Activated B cell treated with CpG ODN at 0.5 μM for 24 hours (primary cell): ENCODE data around the gene CDC42EP1. TPM values are rescaled to one million over a fixed set of nuclear protein-coding genes. Genes with fewer than 3 reads are reported as not detected.

Experiments
- ATAC-seq: fragments of 200-7000 bp; cut with Tn5 transposase; one replicate; pipeline ENCODE4 v1.10.0; 2021; ENCODE audit warnings: low read depth, mild to moderate bottlenecking, moderate library complexity
- CTCF ChIA-PET: fragments of 350-600 bp; sonication (Branson Sonifier 250); formaldehyde crosslinking; loops from one replicate; lab custom pipeline; 2021; ENCODE audit warnings: antibody characterized with exemption; lab: Charles Lee
- POLR2A ChIA-PET: fragments of 350-600 bp; sonication (Branson Sonifier 250); formaldehyde crosslinking; loops from one replicate; lab custom pipeline; 2021; ENCODE audit warnings: antibody characterized with exemption; lab: Charles Lee
- DNase-seq: peaks from one replicate; pipeline ENCODE4 v3.0.0; 2022
- H3K27ac Mint-ChIP-seq: one replicate; pipeline ENCODE4 v1.8.0; 2020; ENCODE audit warnings: mixed read lengths
- H3K27me3 Mint-ChIP-seq: one replicate; pipeline ENCODE4 v1.8.0; 2021; ENCODE audit warnings: mixed read lengths
- H3K36me3 Mint-ChIP-seq: one replicate; pipeline ENCODE4 v1.8.0; 2021; ENCODE audit warnings: low read depth, mixed read lengths
- H3K4me1 Mint-ChIP-seq: one replicate; pipeline ENCODE4 v1.8.0; 2021; ENCODE audit warnings: mixed read lengths
- H3K4me3 Mint-ChIP-seq: one replicate; pipeline ENCODE4 v1.8.0; 2020; ENCODE audit warnings: mild to moderate bottlenecking, mixed read lengths
- H3K9me3 Mint-ChIP-seq: one replicate; pipeline ENCODE4 v1.8.0; 2020; ENCODE audit warnings: mixed read lengths
- intact Hi-C: fragments of 100-400 bp; cut with micrococcal nuclease; formaldehyde crosslinking; loops from one replicate; pipeline ENCODE4 v1.15.1; 2024
- total RNA-seq: library from RNA; stranded (reverse); gene quantifications from 2 replicates; pipeline ENCODE4 v1.2.3, GENCODE V29; 2022
- TF ChIP-seq, protein P1 (sequence below): fragments of 200-600 bp; IDR thresholded peaks from one replicate; pipeline ENCODE4 v1.8.0; 2022; ENCODE audit warnings: antibody characterized with exemption, mild to moderate bottlenecking

The CDC42EP1 gene
- total RNA-seq, 1 donor from 2014 or later, result not detected

DNA sequence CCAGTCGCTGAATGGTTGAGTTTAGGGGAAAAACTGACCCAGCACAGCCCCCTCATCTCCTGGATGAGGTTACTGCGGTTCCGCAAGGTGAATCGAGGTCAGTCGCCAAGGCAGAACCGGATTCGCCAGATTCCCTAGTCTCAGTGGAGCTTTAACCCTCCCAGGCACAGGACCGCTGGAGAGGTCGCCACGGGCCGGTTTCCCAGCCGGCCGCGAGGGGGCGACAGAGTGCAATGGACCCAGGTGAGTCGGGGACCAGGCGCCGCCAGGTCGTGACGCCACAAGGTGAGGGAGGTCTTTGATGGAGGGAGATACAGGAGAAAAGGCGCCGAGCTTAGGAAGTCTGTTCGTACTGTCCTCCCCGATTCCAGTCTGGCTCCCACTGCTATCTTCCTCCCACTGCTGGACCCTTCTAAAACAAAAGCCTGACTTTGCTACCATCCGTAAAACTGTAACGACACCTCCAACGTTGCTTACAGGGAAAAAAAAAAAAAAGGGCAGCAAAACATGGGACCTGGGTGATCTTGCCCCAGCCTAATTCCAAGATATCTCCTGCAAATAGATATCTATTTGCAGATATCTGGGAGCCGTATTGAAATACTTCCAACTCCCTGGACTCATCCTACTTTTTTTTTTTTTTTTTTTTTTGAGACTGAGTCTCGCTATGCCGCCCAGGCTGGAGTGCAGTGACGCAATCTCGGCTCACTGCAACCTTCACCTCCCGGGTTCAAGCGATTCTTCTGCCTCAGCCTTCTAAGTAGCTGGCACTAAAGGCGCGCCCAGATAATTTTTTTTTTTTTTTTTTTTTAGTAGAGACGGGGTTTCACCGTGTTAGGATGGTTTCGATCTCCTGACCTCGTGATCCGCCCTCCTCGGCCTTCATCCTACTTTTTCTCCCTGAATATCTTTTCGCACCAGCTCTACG is 47.0 kb downstream of the CDC42EP1 start:
- Mint-ChIP-seq H3K4me3 (peak overlapping the region; percentile 90), H3K27ac (peak overlapping the region; percentile 94), H3K36me3 (peaks cover 3% of the 10 kb centered on the region), H3K27me3 (peaks cover 18% of the 10 kb centered on the region), H3K4me1 (peaks cover 41% of the 10 kb centered on the region), H3K9me3 (no peaks in the 10 kb centered on the region)
- TF ChIP-seq, protein P1, sequence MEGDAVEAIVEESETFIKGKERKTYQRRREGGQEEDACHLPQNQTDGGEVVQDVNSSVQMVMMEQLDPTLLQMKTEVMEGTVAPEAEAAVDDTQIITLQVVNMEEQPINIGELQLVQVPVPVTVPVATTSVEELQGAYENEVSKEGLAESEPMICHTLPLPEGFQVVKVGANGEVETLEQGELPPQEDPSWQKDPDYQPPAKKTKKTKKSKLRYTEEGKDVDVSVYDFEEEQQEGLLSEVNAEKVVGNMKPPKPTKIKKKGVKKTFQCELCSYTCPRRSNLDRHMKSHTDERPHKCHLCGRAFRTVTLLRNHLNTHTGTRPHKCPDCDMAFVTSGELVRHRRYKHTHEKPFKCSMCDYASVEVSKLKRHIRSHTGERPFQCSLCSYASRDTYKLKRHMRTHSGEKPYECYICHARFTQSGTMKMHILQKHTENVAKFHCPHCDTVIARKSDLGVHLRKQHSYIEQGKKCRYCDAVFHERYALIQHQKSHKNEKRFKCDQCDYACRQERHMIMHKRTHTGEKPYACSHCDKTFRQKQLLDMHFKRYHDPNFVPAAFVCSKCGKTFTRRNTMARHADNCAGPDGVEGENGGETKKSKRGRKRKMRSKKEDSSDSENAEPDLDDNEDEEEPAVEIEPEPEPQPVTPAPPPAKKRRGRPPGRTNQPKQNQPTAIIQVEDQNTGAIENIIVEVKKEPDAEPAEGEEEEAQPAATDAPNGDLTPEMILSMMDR, result peak; percentile 85
- CTCF ChIA-PET, result interaction anchor here (0.6 to 4.8 kb wide), 29 partner anchors 9 to 358 kb away, joined by 3 to 50 read pairs (median 5); partner anchors contain the start of genes GCAT, LGALS1, NOL12 and PDXP
- POLR2A ChIA-PET, result interaction anchor here (0.5 to 5.9 kb wide), 33 partner anchors 12 to 1629 kb away, joined by 3 to 104 read pairs (median 6); partner anchors contain the start of genes ANKRD54, GCAT, LGALS1 and MFNG
- peak; percentile 91 for DNase-seq
- intact Hi-C loops, result loop anchor here (1.0 to 10.0 kb wide), 3 partner anchors 256 to 1268 kb away; partner anchors contain the start of genes C22orf23, CBX6 and POLR2F
- peak; percentile 26 for ATAC-seq

DNA sequence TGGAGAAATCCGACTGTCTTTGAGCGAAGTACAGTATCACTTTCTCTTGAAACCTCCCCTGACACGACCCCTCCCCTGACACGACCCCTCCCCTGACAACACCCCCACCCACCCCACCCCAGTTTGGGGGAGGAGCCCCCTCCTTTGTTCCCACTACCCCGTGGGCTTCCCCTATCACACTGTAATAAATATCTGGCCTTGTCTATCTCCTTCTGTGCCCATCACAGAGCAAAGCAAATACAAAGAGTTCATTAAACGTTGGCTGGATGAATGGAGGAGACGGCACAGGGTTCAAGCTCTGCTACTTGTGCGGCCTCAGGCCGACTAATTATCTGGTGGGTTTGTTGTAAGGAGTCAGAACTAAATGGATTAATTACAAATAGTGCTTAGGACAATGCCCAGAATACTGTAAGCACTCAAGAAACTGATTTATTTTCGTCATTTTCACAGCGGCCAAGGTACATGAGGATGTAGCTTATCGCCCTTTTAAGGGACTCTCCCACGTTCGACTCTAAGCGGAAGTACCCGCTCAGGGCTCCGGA is 47.7 kb downstream of the CDC42EP1 start:
- TF ChIP-seq, protein P1, result no peak
- POLR2A ChIA-PET, result interaction anchor here (0.5 to 5.9 kb wide), 36 partner anchors 11 to 1628 kb away, joined by 3 to 104 read pairs (median 6); partner anchors contain the start of genes ANKRD54, GCAT, LGALS1 and MFNG
- Mint-ChIP-seq H3K27me3 (peaks cover 15% of the 10 kb centered on the region), H3K9me3 (no peaks in the 10 kb centered on the region), H3K36me3 (peaks cover 3% of the 10 kb centered on the region), H3K4me1 (peaks cover 41% of the 10 kb centered on the region), H3K27ac (peak overlapping the region; percentile 94), H3K4me3 (peak overlapping the region; percentile 90)
- ATAC-seq, result peak; percentile 3
- intact Hi-C loops, result loop anchor here (1.0 to 10.0 kb wide), 15 partner anchors 15 to 1267 kb away; partner anchors contain the start of genes ANKRD54, C22orf23, CBX6 and DDX17
- CTCF ChIA-PET, result interaction anchor here (1.1 to 4.8 kb wide), 19 partner anchors 8 to 291 kb away, joined by 3 to 50 read pairs (median 9); partner anchors contain the start of genes GCAT, LGALS1, NOL12 and SH3BP1
- DNase-seq, result no peak

DNA sequence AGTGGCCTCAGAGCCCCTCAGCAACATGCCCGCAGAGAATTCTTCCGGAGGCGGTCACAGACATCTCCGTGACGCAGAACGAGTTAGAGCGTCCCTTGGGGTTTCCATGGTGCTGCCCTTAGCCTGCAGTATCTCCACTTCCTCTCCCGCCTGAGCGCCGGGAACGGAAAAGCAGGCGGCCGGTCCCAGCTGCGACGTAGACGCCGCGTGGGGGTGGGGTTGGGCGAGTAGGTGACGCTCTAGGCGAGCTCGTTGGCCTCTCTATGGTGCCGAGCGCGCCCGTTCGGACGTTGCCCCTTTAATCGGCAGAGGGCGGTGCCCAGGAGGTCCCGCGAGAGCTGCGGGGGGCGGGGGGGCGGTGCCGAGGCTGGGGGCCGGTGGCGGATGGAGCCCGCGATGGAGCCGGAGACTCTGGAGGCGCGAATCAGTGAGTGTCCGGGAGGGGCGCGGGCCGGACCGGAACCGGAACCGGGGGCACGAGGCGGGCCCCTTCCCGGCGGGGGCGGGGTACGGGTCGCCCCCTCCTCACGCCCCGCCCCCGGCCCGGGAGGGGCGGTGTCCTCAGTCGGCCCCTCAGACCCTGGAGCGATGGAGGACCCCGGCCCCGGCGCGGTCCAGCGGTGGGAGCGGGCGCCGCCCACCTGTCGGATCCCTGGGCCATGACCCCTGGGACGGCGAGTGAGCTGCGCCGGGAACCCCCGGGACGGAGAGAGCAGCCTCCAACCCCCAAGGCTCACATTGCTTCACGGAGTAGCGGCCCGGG is 48.4 kb downstream of the CDC42EP1 start, which contains the start of gene GGA1:
Gene GGA1, plus strand, starts transcription at position 358 of the 763 bp plus-strand sequence. Its CDS starts 27 bp downstream, at position 385.
- POLR2A ChIA-PET, result interaction anchor here (0.6 to 5.9 kb wide), 30 partner anchors 10 to 1293 kb away, joined by 3 to 104 read pairs (median 8); partner anchors contain the start of genes ANKRD54, GCAT, LGALS1 and MFNG
- ATAC-seq (peak; percentile 74), DNase-seq (peak; percentile 82)
- Mint-ChIP-seq H3K4me1 (peaks cover 41% of the 10 kb centered on the region), H3K27ac (peak within 1 kb of the TSS; percentile 94), H3K9me3 (no peaks in the 10 kb centered on the region), H3K4me3 (peak within 1 kb of the TSS; percentile 90), H3K27me3 (peaks cover 15% of the 10 kb centered on the region), H3K36me3 (peaks cover 3% of the 10 kb centered on the region)
- CTCF ChIA-PET, result interaction anchor here (1.1 to 4.8 kb wide), 19 partner anchors 8 to 292 kb away, joined by 3 to 50 read pairs (median 6); partner anchors contain the start of genes GCAT, LGALS1, NOL12 and SH3BP1
- TF ChIP-seq, protein P1, result no peak
- intact Hi-C loops, result loop anchor here (1.0 to 10.0 kb wide), 15 partner anchors 15 to 1266 kb away; partner anchors contain the start of genes ANKRD54, C22orf23, CBX6 and DDX17
